Measurements from ENCODE around the gene AK5.
"Not testable (repeated sequence)": the region's sequence is repeated elsewhere in the genome, so short reads cannot be mapped to it uniquely, and the experiment has no call there.

The AK5 gene

GRCh38 chr1:77412820-77413530 is 131.2 kb downstream of the AK5 start:
- in situ Hi-C loops (cut with MboI; ENCODE audit: low sequenced_read_pairs, unreplicated experiment) = no loop called here
- TF ChIP-seq CTCF (IDR thresholded peaks at IDR 0.05; ENCODE audit: borderline replicate concordance, control extremely low read depth, extremely low read depth, insufficient read depth, missing control alignments) = no peak
- DNase-seq (ENCODE audit: low spot score) = no peak

GRCh38 chr1:77413541-77414335 is 131.9 kb downstream of the AK5 start:
- TF ChIP-seq CTCF (IDR thresholded peaks at IDR 0.05; ENCODE audit: borderline replicate concordance, control extremely low read depth, extremely low read depth, insufficient read depth, missing control alignments) = no peak
- in situ Hi-C loops (cut with MboI; ENCODE audit: low sequenced_read_pairs, unreplicated experiment) = no loop called here
- DNase-seq (ENCODE audit: low spot score) = peak; percentile 8

- no peak for DNase-seq (ENCODE audit: low spot score)
- no peak for TF ChIP-seq CTCF (IDR thresholded peaks at IDR 0.05; ENCODE audit: borderline replicate concordance, control extremely low read depth, extremely low read depth, insufficient read depth, missing control alignments)
- in situ Hi-C loops (cut with MboI; ENCODE audit: low sequenced_read_pairs, unreplicated experiment) = no loop called here
Observed at GRCh38 chr1:77415579-77415978, 133.8 kb downstream of the AK5 start.

- no peak for DNase-seq (ENCODE audit: low spot score)
- in situ Hi-C loops (cut with MboI; ENCODE audit: low sequenced_read_pairs, unreplicated experiment) = no loop called here
- no peak for TF ChIP-seq CTCF (IDR thresholded peaks at IDR 0.05; ENCODE audit: borderline replicate concordance, control extremely low read depth, extremely low read depth, insufficient read depth, missing control alignments)
Observed at GRCh38 chr1:77416692-77417450, 135.1 kb downstream of the AK5 start.

GRCh38 chr1:77418055-77418454 is 136.2 kb downstream of the AK5 start:
- DNase-seq (ENCODE audit: low spot score); in situ Hi-C loops (cut with MboI; ENCODE audit: low sequenced_read_pairs, unreplicated experiment): not testable (repeated sequence)

- in situ Hi-C loops (cut with MboI; ENCODE audit: low sequenced_read_pairs, unreplicated experiment) = no loop called here
Observed at GRCh38 chr1:77421504-77422233, 139.8 kb downstream of the AK5 start.

More at GRCh38 chr1:77421504-77422233, 139.8 kb downstream of the AK5 start:
- TF ChIP-seq CTCF (IDR thresholded peaks at IDR 0.05; ENCODE audit: borderline replicate concordance, control extremely low read depth, extremely low read depth, insufficient read depth, missing control alignments) = no peak
- no peak for DNase-seq (ENCODE audit: low spot score)

Measured in GM13976 (cell line).